Measurements from ENCODE around the gene KCTD13.
"Not testable (repeated sequence)": the region's sequence is repeated elsewhere in the genome, so short reads cannot be mapped to it uniquely, and the experiment has no call there.

The KCTD13 gene

GRCh38 chr16:29877266-29877961 is 48.6 kb downstream of the KCTD13 start:
- peak; percentile 15 for DNase-seq (ENCODE audit: low read depth)

DNA sequence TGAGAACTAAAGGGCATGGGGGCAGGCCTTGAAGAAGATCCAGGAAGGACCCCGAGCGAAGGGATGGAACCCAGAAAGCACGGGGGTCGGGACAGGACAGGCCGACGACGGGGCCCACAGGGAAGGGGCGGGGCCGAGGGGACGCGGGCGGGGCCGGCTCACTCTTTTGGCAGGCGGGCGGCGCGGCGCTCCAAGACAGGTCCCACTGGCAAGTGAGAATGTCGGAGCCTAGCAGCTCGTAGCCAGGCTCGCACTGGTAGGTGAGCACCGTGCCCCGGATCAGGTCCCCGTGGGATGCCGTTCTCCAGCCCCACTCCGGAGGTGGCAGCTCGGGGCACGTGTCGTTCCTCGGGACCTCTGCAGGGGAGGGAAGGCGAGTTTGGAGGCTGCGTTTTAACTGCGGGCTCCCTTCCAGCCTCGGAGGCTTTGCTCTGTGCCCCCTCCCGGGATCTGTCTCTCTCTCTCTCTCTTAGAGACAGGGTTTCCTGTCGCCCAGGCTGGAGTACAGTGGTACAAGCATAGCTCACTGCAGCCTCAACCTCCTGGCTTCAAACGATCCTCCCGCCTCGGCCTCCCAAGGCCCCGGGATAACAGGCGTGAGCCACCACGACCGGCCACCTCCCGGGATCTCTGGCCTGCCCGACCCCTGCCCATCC is 49.3 kb downstream of the KCTD13 start:
- DNase-seq (ENCODE audit: low read depth): peak; percentile 24

DNA sequence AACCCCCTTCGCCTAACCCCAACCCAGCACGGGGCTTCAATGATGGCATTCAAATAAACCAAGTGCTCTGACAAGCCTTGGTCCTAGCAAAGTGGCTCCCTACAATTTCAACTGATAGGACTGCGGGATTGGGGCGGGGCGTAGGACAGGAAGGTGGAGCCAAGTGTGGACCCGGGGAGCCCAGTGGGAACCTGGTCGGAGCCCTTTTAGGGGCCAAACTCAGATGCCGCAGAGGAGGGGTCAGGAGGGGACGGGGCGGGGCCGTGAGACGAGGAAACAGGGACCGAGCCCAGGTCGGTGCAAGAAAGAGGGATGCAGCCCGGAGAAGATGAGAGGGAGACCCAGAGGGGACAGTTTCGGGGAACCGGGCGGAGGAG is 49.8 kb downstream of the KCTD13 start:
- DNase-seq (ENCODE audit: low read depth): no peak

GRCh38 chr16:29875206-29875605 is 50.8 kb downstream of the KCTD13 start:
- DNase-seq (ENCODE audit: low read depth): no peak

- no peak for DNase-seq (ENCODE audit: low read depth)
Observed at GRCh38 chr16:29873319-29873718, 52.7 kb downstream of the KCTD13 start.

- DNase-seq (ENCODE audit: low read depth): no peak
Observed at GRCh38 chr16:29871822-29872546, 54.0 kb downstream of the KCTD13 start.

DNA sequence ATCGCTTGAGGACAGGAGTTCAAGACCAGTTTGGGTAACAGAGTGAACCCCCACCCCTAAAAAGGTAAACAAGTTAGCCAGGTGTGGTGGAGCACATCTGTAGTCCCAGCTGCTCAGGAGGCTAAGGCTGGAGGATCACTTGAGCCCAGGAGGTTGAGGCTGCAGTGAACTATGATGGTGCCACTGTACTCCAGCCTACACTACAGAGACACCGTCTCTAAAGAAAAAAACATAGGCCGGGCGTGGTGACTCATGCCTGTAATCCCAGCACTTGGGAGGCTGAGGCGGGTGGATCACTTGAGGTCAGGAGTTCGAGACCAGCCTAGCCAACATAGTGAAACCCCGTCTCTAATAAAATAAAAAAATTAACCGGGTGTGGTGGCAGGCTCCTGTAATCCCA is 57.0 kb downstream of the KCTD13 start:
- not testable (repeated sequence) for DNase-seq (ENCODE audit: low read depth)

- no peak for DNase-seq (ENCODE audit: low read depth)
Observed at GRCh38 chr16:29868396-29869009, 57.5 kb downstream of the KCTD13 start.

- no peak for DNase-seq (ENCODE audit: low read depth)
Observed at GRCh38 chr16:29864205-29864604, 61.8 kb downstream of the KCTD13 start.

- no peak for DNase-seq (ENCODE audit: low read depth)
Observed at GRCh38 chr16:29863669-29863984, 62.4 kb downstream of the KCTD13 start.

DNA sequence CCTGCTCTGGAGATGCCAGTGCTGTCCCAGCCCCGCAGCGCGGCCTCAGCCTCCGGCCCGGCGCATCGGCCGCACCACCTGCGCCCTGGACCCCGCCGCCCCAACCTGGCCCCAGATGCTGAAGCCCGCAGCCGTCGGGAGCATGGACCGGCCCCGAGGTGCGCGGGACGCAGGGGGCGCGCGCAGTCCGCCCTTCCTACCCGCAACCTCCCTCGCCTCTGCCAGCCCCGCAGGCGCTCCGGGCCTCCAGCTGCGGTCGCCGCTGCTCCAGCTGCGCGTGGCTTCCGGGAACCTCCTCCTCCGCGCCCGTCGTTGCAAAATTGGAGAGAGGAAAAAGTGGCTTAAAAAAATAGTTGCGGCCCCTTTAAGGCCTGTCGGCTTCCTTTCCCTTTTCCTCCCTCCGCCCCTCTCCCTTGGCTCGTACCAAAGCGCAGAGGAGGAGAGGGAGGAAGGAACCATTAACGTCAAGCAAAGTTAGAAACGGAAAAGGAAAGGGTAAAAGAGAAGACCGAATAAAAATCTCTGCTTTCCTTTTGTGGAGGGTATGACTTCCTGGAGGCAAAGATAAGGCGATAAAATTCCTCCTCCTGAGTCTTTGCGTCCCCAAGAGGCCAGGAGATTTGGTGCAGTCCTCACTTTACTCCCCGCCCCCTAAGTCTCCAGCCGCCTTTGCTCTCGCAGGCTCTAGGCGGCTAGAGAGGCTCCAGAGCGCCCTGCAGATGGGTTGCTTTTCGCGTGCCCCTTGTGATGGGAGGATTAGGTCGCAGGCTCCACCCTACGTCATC is 63.0 kb downstream of the KCTD13 start, which contains the start of gene CDIPT:
Gene CDIPT, minus strand, starts transcription at position 343 of the 785 bp plus-strand sequence. CDS start 369 bp downstream, outside the sequence.
- peak; percentile 90 for DNase-seq (ENCODE audit: low read depth)

DNA sequence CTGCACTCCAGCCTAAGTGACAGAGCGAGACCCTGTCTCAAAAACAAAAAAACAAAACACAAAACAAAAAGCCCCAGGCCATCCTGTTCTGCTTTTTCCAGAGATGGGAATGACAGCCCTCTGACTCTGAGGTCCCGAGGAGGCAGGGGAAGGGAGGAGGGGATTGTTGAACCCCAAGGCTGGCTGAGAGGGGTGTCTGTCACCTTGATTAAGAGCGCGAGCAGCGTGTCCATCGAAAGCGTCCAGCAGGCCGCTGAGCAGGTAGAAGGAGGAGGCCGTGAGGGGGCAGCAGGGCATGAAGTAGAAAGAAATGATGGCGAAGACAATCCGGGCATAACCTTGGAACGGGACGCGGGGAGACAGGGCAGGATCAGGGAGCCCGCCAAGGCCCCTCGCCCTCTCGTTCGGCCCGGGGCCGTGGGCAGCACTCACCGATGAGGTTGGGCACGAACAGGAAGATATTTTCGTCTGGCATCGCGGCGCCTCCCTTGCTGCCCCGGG is 63.6 kb downstream of the KCTD13 start:
- no peak for DNase-seq (ENCODE audit: low read depth)

- no peak for DNase-seq (ENCODE audit: low read depth)
Observed at GRCh38 chr16:29860218-29860617, 65.8 kb downstream of the KCTD13 start.

DNA sequence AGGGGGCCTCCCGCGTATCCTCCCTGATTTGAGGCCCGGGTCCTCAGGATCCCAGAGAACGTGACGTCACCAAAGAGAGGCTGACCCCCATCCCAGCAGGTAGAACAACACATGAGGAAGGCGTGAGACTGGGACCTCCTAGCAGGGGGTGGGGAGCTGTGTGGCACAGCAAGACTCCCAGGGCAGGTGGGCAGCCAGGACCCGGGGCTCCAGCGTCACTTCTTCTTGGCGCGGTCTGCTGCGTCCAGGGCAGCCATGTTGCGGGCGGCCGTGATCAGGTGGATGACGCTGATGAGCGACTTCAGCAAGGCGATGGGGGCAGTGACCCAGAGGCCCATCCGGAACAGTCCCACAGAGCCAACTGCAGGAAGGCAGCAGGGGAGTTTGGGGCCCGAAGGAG is 67.1 kb downstream of the KCTD13 start:
- no peak for DNase-seq (ENCODE audit: low read depth)

DNA sequence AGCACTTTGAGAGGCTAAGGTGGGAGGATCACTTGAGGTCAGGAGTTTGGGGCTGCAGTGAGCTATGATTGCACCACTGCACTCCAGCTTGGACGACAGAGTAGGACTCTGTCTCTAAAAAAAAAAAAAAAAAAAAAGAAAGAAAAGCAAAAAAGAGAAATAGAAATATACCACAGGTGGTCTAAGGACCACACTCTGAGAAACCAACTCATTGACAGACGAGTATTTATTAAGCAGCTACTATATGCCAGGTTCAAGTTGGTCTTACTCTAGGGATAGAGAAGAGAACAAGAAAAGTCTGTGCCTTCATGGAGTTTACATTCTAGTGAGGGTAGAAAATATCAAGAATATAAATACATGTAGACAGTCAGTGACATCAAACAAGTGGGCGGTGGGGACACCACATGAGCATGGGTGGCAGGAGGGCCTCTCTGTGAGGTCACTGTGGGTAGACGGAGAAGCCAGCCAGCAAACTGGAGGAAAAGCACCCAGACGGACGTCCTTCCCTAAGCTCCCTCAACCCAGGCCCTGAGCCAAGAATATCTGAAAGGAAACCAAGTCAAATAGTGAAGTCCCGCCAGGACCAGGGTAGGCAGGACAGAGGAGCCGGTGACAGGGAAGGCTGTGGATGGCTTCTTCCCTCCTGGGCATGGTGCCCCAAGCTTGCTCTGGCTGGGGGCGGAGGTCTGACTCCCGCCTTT is 67.7 kb downstream of the KCTD13 start:
- no peak for DNase-seq (ENCODE audit: low read depth)

GRCh38 chr16:29857133-29857760 is 68.8 kb downstream of the KCTD13 start:
- no peak for DNase-seq (ENCODE audit: low read depth)
